HepG2 (cell line): ENCODE measurements around the gene GAS2L1. TPM values are rescaled to one million over a fixed set of nuclear protein-coding genes. Genes with fewer than 3 reads are reported as not detected.

Experiments
- ATAC-seq: fragments of 200-7000 bp; cut with Tn5 transposase; 3 replicates; pipeline ENCODE4 v1.9.1; 2020; ENCODE audit warnings: mild to moderate bottlenecking, moderate library complexity
- BruUV-seq: library from RNA; stranded (reverse); fragments of 400-500 nt; replicated peaks from 2 replicates; lab custom pipeline; 2021; lab: Mats Ljungman, UMichigan
- CTCF ChIA-PET: fragments of 300-600 bp; formaldehyde crosslinking; extraction: SDS; loops from one replicate; lab custom pipeline; 2021; ENCODE audit warnings: low total read pairs, inconsistent platforms, low intra/inter-chr PET ratio; lab: Yijun Ruan, JAX
- POLR2A ChIA-PET: fragments of 350-600 bp; sonication (Branson Sonifier 250); formaldehyde crosslinking; loops from one replicate; lab custom pipeline; 2020; ENCODE audit warnings: antibody characterized with exemption, inconsistent platforms; lab: Yijun Ruan, JAX
- DNase-seq: peaks from one replicate; pipeline ENCODE4 v3.0.0-alpha.2; 2015; ENCODE audit warnings: low spot score
- FAIRE-seq: peaks from 3 replicates; lab custom pipeline; 2011; peaks lifted over from hg19 to GRCh38; lab: Jason Lieb, UNC
- H2AFZ ChIP-seq: one replicate; pipeline ENCODE4 v1.6.1; 2011; ENCODE audit warnings: low read length, inconsistent platforms
- H3K27ac ChIP-seq: fragments of 300-600 bp; 3 replicates; pipeline ENCODE4 v1.8.0; 2011; ENCODE audit warnings: mixed run types, mild to moderate bottlenecking, mixed read lengths, low read length, inconsistent platforms; ENCODE audit not compliant: insufficient read depth; ENCODE audit errors: extremely low read length
- H3K27me3 ChIP-seq, 2 experiments: fragments of 200-600 bp in 1 of 2; 2 replicates in 1 of 2; 3 replicates in 1 of 2; pipeline versions ENCODE4 v1.6.0 to v1.8.0; 2011; ENCODE audit warnings: low read length in 2 of 2, mild to moderate bottlenecking in 2 of 2, moderate library complexity in 2 of 2, inconsistent platforms in 1 of 2; ENCODE audit not compliant: insufficient read depth in 2 of 2, control insufficient read depth in 1 of 2
- H3K36me3 ChIP-seq, 2 experiments: fragments of 200-600 bp in 1 of 2; replicated peaks in 1 of 2; 2 replicates in 1 of 2; 3 replicates in 1 of 2; pipeline versions ENCODE4 v1.5.1 to v1.8.0; 2011; ENCODE audit warnings: low read length in 2 of 2, inconsistent platforms in 1 of 2; ENCODE audit not compliant: insufficient read depth in 2 of 2, control insufficient read depth in 1 of 2
- H3K4me1 ChIP-seq: 2 replicates; pipeline ENCODE4 v1.5.1; 2012; ENCODE audit warnings: low read length, inconsistent platforms; ENCODE audit not compliant: insufficient read depth
- H3K4me2 ChIP-seq: 2 replicates; pipeline ENCODE4 v1.6.0; 2011; ENCODE audit warnings: low read depth, low read length, inconsistent platforms
- H3K4me3 ChIP-seq, 3 experiments: fragments of 200-600 bp in 1 of 3; sonication (generic), shearing (Covaris generic) in 1 of 3; replicated peaks in 1 of 3; 2 replicates each; pipeline ENCODE4 v1.5.1; 2011 to 2016; ENCODE audit warnings: low read length in 3 of 3, inconsistent platforms in 2 of 3, low read depth in 2 of 3, mild to moderate bottlenecking in 2 of 3, control low read depth in 1 of 3, mixed read lengths in 1 of 3; ENCODE audit not compliant: insufficient read depth in 1 of 3
- H3K79me2 ChIP-seq: one replicate; pipeline ENCODE4 v1.6.1; 2011; ENCODE audit warnings: low read length, inconsistent platforms; ENCODE audit not compliant: insufficient read depth
- H3K9ac ChIP-seq: 2 replicates; pipeline ENCODE4 v1.6.0; 2011; ENCODE audit warnings: mild to moderate bottlenecking, low read depth, low read length, inconsistent platforms; ENCODE audit not compliant: insufficient read depth
- H3K9me3 ChIP-seq: 2 replicates; pipeline ENCODE4 v1.5.1; 2012; ENCODE audit warnings: mild to moderate bottlenecking, low read length
- H4K20me1 ChIP-seq: 2 replicates; pipeline ENCODE4 v1.6.0; 2011; ENCODE audit warnings: inconsistent platforms, mild to moderate bottlenecking, low read length, moderate library complexity; ENCODE audit not compliant: insufficient read depth
- ASH2L ChIP-seq: fragments of 300-600, 200-600 bp; sonication (generic); IDR thresholded peaks from 2 replicates; pipeline ENCODE4 v1.7.0; 2017; ENCODE audit warnings: low read depth, mild to moderate bottlenecking, moderate library complexity, mixed read lengths, low read length; ENCODE audit not compliant: insufficient read length
- EED ChIP-seq: sonication (generic); formaldehyde crosslinking; IDR thresholded peaks from 2 replicates; pipeline ENCODE4 v1.5.0; 2020; ENCODE audit warnings: mild to moderate bottlenecking, missing genetic modification reagents
- HMGA1 ChIP-seq: sonication (generic); formaldehyde crosslinking; conservative IDR thresholded peaks from 2 replicates; pipeline ENCODE4 v1.4.0; 2020; ENCODE audit warnings: missing genetic modification reagents
- HNF1B ChIP-seq: sonication (generic); formaldehyde crosslinking; IDR thresholded peaks from 2 replicates; pipeline ENCODE4 v1.5.1; 2020; ENCODE audit warnings: mild to moderate bottlenecking, moderate library complexity, missing genetic modification reagents
- IRF2 ChIP-seq: IDR thresholded peaks from 2 replicates; pipeline ENCODE4 v1.6.1; 2018; ENCODE audit warnings: missing genetic modification reagents, missing compliant biosample characterization
- KLF12 ChIP-seq: sonication (generic); formaldehyde crosslinking; IDR thresholded peaks from 2 replicates; pipeline ENCODE4 v1.4.0; 2020; ENCODE audit warnings: missing genetic modification reagents, borderline replicate concordance
- SIN3A ChIP-seq: IDR thresholded peaks from 2 replicates; pipeline ENCODE4 v1.6.1; 2011; ENCODE audit warnings: low read depth, mild to moderate bottlenecking, control low read depth, low read length, borderline replicate concordance
- SUZ12 ChIP-seq: fragments of 150-350 bp; IDR thresholded peaks from 2 replicates; pipeline ENCODE4 v1.6.1; 2014; ENCODE audit warnings: low read depth, low read length
- TCF12 ChIP-seq, 2 experiments: fragments of 450-650 bp in 1 of 2; sonication (generic) in 1 of 2; formaldehyde crosslinking in 1 of 2; IDR thresholded peaks; 2 replicates each; pipeline versions ENCODE4 v1.6.1 to v1.8.0; 2017 to 2022; ENCODE audit warnings: antibody characterized with exemption in 1 of 2, mild to moderate bottlenecking in 1 of 2, missing genetic modification reagents in 1 of 2, moderate library complexity in 1 of 2
- THAP11 ChIP-seq: IDR thresholded peaks from 2 replicates; pipeline ENCODE4 v1.6.1; 2016; ENCODE audit warnings: missing biosample characterization, missing genetic modification reagents
- ZNF276 ChIP-seq: sonication (generic); formaldehyde crosslinking; IDR thresholded peaks from 2 replicates; pipeline ENCODE4 v1.4.0; 2020; ENCODE audit warnings: mild to moderate bottlenecking, low read depth, missing genetic modification reagents
- ZNF496 ChIP-seq: sonication (generic); formaldehyde crosslinking; IDR thresholded peaks from 2 replicates; pipeline ENCODE4 v1.8.1; 2023; ENCODE audit warnings: mild to moderate bottlenecking, moderate library complexity, missing genetic modification reagents; ENCODE audit not compliant: insufficient replicate concordance
- ZNF546 ChIP-seq: sonication (generic); formaldehyde crosslinking; conservative IDR thresholded peaks from 2 replicates; pipeline ENCODE4 v1.8.1; 2023; ENCODE audit warnings: mild to moderate bottlenecking, missing genetic modification reagents
- ZNF629 ChIP-seq: sonication (generic); formaldehyde crosslinking; conservative IDR thresholded peaks from 2 replicates; pipeline ENCODE4 v1.5.0; 2020; ENCODE audit warnings: missing genetic modification reagents
- ZNF768 ChIP-seq: sonication (generic); formaldehyde crosslinking; IDR thresholded peaks from 2 replicates; pipeline ENCODE4 v1.4.0; 2020; ENCODE audit warnings: missing genetic modification reagents
- ZNF772 ChIP-seq: sonication (generic); formaldehyde crosslinking; IDR thresholded peaks from 2 replicates; pipeline ENCODE4 v1.5.0; 2020; ENCODE audit warnings: mild to moderate bottlenecking, missing genetic modification reagents
- ZNF776 ChIP-seq: sonication (generic); formaldehyde crosslinking; IDR thresholded peaks from 2 replicates; pipeline ENCODE4 v1.4.0; 2020; ENCODE audit warnings: mild to moderate bottlenecking, missing genetic modification reagents
- WGBS: methylation state at CpG from one replicate; pipeline ENCODE4 v1.1.6; 2017; ENCODE audit warnings: low lambda C conversion rate; 5-methylcytosine and 5-hydroxymethylcytosine counted together
- in situ Hi-C: cut with HindIII; loops from 2 replicates; pipeline ENCODE4 v1.10.0; 2017; ENCODE audit warnings: low pct_unique_long_range_greater_than_20kb; ENCODE audit not compliant: extremely low pct_ligation_motif_present
- intact Hi-C: fragments of 100-400 bp; cut with micrococcal nuclease; formaldehyde crosslinking; loops from one replicate; pipeline ENCODE4 v1.10.0; 2022; ENCODE audit not compliant: unreplicated experiment
- polyA plus RNA-seq, 8 experiments: library from polyadenylated mRNA; depleted of rRNA in 3 of 8; stranded (reverse) in 7 of 8; unstranded in 1 of 8; fragments of >200 nt; fragmentation: Illumina TruSeq in 4 of 8; extraction: Trizol in 4 of 8; gene quantifications; 2 replicates each; pipeline versions ENCODE4 v1.2.1 to v1.2.3, GENCODE V29; 2011 to 2016; ENCODE audit warnings: low read depth in 4 of 8, missing spikeins in 1 of 8, mixed read lengths in 1 of 8; ENCODE audit not compliant: insufficient read depth in 1 of 8
- total RNA-seq, 5 experiments: library from RNA; depleted of rRNA; stranded (reverse); fragments of >200 nt; fragmentation: Illumina TruSeq; extraction: Trizol; gene quantifications; 2 replicates each; pipeline ENCODE4 v1.2.3, GENCODE V29; 2016; ENCODE audit warnings: low read depth in 1 of 5
- TF ChIP-seq, protein P1 (sequence below): sonication (generic); formaldehyde crosslinking; IDR thresholded peaks from 2 replicates; pipeline ENCODE4 v1.4.0; 2020; ENCODE audit warnings: low read depth, mild to moderate bottlenecking, missing genetic modification reagents
- TF ChIP-seq, protein P2 (sequence below): sonication (generic); formaldehyde crosslinking; IDR thresholded peaks from 2 replicates; pipeline ENCODE4 v1.4.0; 2020; ENCODE audit warnings: missing genetic modification reagents; ENCODE audit errors: not compliant biosample characterization

GAS2L1 gene
- total and polyA plus RNA-seq, 2 of the 13 experiments (the other 11 are each of a cell fraction or from before 2014, with no cell fraction given) = 1.8 to 3.3 TPM

DNA sequence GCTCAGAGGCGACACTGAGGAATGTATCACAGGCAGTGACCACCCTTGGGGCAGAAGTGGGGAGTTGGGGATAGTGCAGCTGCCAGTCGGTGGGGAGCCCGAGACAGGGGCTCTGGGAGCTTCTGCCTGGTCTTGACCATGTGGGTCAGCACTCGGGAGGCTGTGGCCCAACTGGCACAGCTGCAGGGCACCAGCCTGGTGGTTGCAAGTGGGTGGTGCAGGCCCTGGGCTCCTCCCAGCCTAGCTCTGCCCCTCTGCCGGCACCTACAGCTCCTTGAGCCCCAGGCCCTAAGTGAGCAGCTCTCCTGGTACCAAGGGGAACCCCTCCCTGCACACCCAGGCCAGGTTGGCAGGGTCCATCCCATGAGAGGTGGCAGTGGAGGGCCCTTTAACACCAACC is 21.6 kb downstream of the GAS2L1 start:
- POLR2A ChIA-PET = no interaction called here
- no peak for TF ChIP-seq ZNF276
- no peak for TF ChIP-seq ZNF776 (CRISPR knock-in tag)
- TF ChIP-seq, protein P1, sequence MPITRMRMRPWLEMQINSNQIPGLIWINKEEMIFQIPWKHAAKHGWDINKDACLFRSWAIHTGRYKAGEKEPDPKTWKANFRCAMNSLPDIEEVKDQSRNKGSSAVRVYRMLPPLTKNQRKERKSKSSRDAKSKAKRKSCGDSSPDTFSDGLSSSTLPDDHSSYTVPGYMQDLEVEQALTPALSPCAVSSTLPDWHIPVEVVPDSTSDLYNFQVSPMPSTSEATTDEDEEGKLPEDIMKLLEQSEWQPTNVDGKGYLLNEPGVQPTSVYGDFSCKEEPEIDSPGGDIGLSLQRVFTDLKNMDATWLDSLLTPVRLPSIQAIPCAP (CRISPR knock-in tag) = no peak
- no peak for TF ChIP-seq TCF12 (IDR thresholded peaks at IDR 0.05)
- no peak for TF ChIP-seq TCF12 (CRISPR knock-in tag; IDR thresholded peaks at IDR 0.05)
- no peak for TF ChIP-seq ZNF629 (CRISPR knock-in tag)
- TF ChIP-seq ZNF546 (CRISPR knock-in tag) = no peak
- TF ChIP-seq ZNF496 (CRISPR knock-in tag) = no peak
- no peak for TF ChIP-seq HMGA1 (CRISPR knock-in tag)
- TF ChIP-seq KLF12 (CRISPR knock-in tag) = no peak
- TF ChIP-seq HNF1B (CRISPR knock-in tag) = no peak
- TF ChIP-seq THAP11 (CRISPR knock-in tag) = no peak
- no peak for TF ChIP-seq ASH2L
- no peak for TF ChIP-seq IRF2 (CRISPR knock-in tag)
- TF ChIP-seq SUZ12 = no peak
- TF ChIP-seq SIN3A = no peak
- no peak for TF ChIP-seq ZNF772
- no peak for TF ChIP-seq EED (CRISPR knock-in tag)
- TF ChIP-seq ZNF768 (CRISPR knock-in tag) = no peak
- TF ChIP-seq, protein P2, sequence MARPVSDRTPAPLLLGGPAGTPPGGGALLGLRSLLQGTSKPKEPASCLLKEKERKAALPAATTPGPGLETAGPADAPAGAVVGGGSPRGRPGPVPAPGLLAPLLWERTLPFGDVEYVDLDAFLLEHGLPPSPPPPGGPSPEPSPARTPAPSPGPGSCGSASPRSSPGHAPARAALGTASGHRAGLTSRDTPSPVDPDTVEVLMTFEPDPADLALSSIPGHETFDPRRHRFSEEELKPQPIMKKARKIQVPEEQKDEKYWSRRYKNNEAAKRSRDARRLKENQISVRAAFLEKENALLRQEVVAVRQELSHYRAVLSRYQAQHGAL (CRISPR knock-in tag) = no peak

More for the DNA sequence above, 21.6 kb downstream of the GAS2L1 start:
- WGBS = 86% methylated on average over 1 of the region's 5 CpGs
- Histone ChIP-seq H3K79me2 (no peaks in the 10 kb centered on the region), H3K9ac (no peak overlapping the region), H3K9me3 (no peaks in the 10 kb centered on the region), H3K4me1 (no peaks in the 10 kb centered on the region), H4K20me1 (no peaks in the 10 kb centered on the region), H3K4me2 (no peak overlapping the region), H3K27ac (no peak overlapping the region), H3K4me3 (no peak overlapping the region), H2AFZ (no peak overlapping the region), H3K27me3 (no peaks in the 10 kb centered on the region), H3K36me3 (peaks cover 6 to 16% of the 10 kb centered on the region in 2 experiments; a peak in 4 of 5 replicates)
- CTCF ChIA-PET = no interaction called here
- intact Hi-C loops (no loop called here), in situ Hi-C loops (no loop called here)
- no TSS peak for BruUV-seq
- DNase-seq = no peak
- peak; percentile 48 for ATAC-seq
- no peak for FAIRE-seq
